ENCODE measurements around the gene STRAP. TPM values are rescaled to one million over a fixed set of nuclear protein-coding genes. Genes with fewer than 3 reads are reported as not detected.

Gene STRAP
- total and polyA plus RNA-seq, 2 donors (not counting 3 experiments of a cell fraction or from before 2014, with no cell fraction given), result 76.9 to 138 TPM

DNA sequence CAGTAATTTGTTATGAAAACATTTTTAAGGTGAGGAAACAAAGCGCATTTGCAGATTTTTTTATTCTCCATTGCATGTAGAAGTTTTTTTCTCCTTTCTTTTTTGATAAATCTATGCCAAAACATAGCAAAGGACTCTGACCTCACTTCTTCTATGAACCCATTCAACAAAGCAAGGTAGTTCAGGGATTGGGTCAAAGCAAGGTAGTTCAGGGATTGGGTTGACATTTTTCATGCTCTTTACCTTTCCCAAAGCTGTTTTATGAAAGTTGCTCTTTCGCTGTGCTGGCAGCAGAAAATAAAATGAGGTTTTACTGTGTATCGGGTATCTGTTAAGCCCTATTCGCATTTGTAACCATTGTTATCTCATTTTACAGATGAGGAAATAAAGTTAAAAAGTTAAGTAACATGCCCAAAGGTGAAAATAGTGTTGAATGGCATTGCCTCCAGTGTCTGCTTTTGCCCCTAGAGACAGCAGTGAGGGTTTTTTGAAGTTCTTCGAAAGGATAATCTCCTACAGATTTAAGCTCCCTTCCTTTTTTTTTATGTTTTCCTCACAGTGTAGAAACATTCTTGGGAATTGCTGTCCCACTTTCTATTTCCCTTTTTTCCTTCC, 10.6 kb downstream of the STRAP start:
- Histone ChIP-seq H3K9me1 (replicated peaks; ENCODE audit: control insufficient read depth, extremely low read depth, insufficient read depth, low read length) (no peaks in the 10 kb centered on the region), H3K79me2 (ENCODE audit: control insufficient read depth, insufficient read depth, low read length) (peaks cover 35% of the 10 kb centered on the region), H2AFZ (ENCODE audit: low read depth, low read length) (no peak overlapping the region), H3K9ac (replicated peaks; ENCODE audit: extremely low read depth, insufficient read depth, low read length) (no peak overlapping the region), H3K4me2 (ENCODE audit: insufficient read depth, low read length) (no peak overlapping the region), H3K27ac (ENCODE audit: insufficient read depth, low read depth, low read length) (no peak overlapping the region), H3K36me3 (ENCODE audit: control insufficient read depth in 2 of 2, extremely low read depth in 1 of 2, insufficient read depth in 2 of 2, low read length in 2 of 2) (peaks cover 7 to 17% of the 10 kb centered on the region in 2 experiments), H3K9me3 (replicated peaks; ENCODE audit: control insufficient read depth, insufficient read depth, low read length) (no peaks in the 10 kb centered on the region), H4K20me1 (replicated peaks; ENCODE audit: control insufficient read depth, extremely low read depth, insufficient read depth, low read length) (peaks cover 3% of the 10 kb centered on the region), H3K4me3 (replicated peaks in 1 of 3; ENCODE audit: insufficient read depth in 1 of 3, low read depth in 1 of 3, low read length in 3 of 3) (no peak overlapping the region), H3K27me3 (ENCODE audit: control insufficient read depth in 2 of 2, insufficient read depth in 2 of 2, low read length in 2 of 2) (no peaks in the 10 kb centered on the region), H3K4me1 (ENCODE audit: control insufficient read depth, extremely low read depth, insufficient read depth, low read length) (peaks cover 3% of the 10 kb centered on the region)
- dilution Hi-C loops (cut with MboI; ENCODE audit: extremely low pct_ligation_motif_present, low sequenced_read_pairs) (no loop called here), intact Hi-C loops (cut with micrococcal nuclease) (no loop called here)
- BruUV-seq (replicated peaks), result no TSS peak
- ChIA-PET CTCF (no interaction called here), POLR2A (interaction anchor here (0.6 kb wide), 1 partner anchor 19 kb away, joined by 4 read pairs; no protein-coding TSS in a partner anchor)
- FAIRE-seq (no peak), DNase-seq (ENCODE audit: low read depth, low spot score) (no peak)
- TF ChIP-seq EZH2 (IDR thresholded peaks at IDR 0.05; ENCODE audit: borderline replicate concordance, low read depth, low read length, severe bottlenecking), result no peak
- no peak for TF ChIP-seq POLR2A (IDR thresholded peaks at IDR 0.05; ENCODE audit: low read depth, low read length)
- TF ChIP-seq, protein P1, sequence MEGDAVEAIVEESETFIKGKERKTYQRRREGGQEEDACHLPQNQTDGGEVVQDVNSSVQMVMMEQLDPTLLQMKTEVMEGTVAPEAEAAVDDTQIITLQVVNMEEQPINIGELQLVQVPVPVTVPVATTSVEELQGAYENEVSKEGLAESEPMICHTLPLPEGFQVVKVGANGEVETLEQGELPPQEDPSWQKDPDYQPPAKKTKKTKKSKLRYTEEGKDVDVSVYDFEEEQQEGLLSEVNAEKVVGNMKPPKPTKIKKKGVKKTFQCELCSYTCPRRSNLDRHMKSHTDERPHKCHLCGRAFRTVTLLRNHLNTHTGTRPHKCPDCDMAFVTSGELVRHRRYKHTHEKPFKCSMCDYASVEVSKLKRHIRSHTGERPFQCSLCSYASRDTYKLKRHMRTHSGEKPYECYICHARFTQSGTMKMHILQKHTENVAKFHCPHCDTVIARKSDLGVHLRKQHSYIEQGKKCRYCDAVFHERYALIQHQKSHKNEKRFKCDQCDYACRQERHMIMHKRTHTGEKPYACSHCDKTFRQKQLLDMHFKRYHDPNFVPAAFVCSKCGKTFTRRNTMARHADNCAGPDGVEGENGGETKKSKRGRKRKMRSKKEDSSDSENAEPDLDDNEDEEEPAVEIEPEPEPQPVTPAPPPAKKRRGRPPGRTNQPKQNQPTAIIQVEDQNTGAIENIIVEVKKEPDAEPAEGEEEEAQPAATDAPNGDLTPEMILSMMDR (IDR thresholded peaks at IDR 0.05; ENCODE audit: extremely low read depth in 1 of 2, insufficient read depth in 1 of 2, low read depth in 1 of 2, low read length in 2 of 2), result no peak

DNA sequence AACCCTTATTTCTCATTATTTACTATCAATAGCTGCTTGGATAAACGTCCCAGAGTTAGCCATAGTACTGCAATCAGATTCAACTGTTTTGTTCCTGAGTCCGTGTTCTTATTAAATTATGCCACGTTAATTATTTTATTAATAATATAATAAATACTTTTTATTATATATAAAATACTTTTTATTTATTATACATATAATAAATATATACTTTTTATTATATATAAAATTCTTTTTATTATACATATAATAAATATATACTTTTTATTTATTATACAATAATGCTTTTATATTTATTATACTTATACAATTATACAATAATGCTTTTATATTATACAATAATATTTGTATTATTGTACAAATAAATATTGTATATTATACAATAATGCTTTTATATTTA, 11.1 kb downstream of the STRAP start:
- Histone ChIP-seq H3K9me1 (replicated peaks; ENCODE audit: control insufficient read depth, extremely low read depth, insufficient read depth, low read length) (no peaks in the 10 kb centered on the region), H3K79me2 (ENCODE audit: control insufficient read depth, insufficient read depth, low read length) (peaks cover 30% of the 10 kb centered on the region), H3K4me1 (ENCODE audit: control insufficient read depth, extremely low read depth, insufficient read depth, low read length) (peaks cover 3% of the 10 kb centered on the region), H3K4me2 (ENCODE audit: insufficient read depth, low read length) (no peak overlapping the region), H3K9me3 (replicated peaks; ENCODE audit: control insufficient read depth, insufficient read depth, low read length) (no peaks in the 10 kb centered on the region), H3K4me3 (replicated peaks in 1 of 3; ENCODE audit: insufficient read depth in 1 of 3, low read depth in 1 of 3, low read length in 3 of 3) (no peak overlapping the region), H4K20me1 (replicated peaks; ENCODE audit: control insufficient read depth, extremely low read depth, insufficient read depth, low read length) (peaks cover 2% of the 10 kb centered on the region), H3K27me3 (ENCODE audit: control insufficient read depth in 2 of 2, insufficient read depth in 2 of 2, low read length in 2 of 2) (no peaks in the 10 kb centered on the region), H3K27ac (ENCODE audit: insufficient read depth, low read depth, low read length) (no peak overlapping the region), H3K36me3 (ENCODE audit: control insufficient read depth in 2 of 2, extremely low read depth in 1 of 2, insufficient read depth in 2 of 2, low read length in 2 of 2) (peaks cover 7 to 17% of the 10 kb centered on the region in 2 experiments), H3K9ac (replicated peaks; ENCODE audit: extremely low read depth, insufficient read depth, low read length) (no peak overlapping the region), H2AFZ (ENCODE audit: low read depth, low read length) (no peak overlapping the region)
- DNase-seq (ENCODE audit: low read depth, low spot score) (no peak), FAIRE-seq (no peak)
- CTCF ChIA-PET, result interaction anchor here (1.4 kb wide), 1 partner anchor 15 kb away, joined by 4 read pairs; no protein-coding TSS in a partner anchor
- POLR2A ChIA-PET, result no interaction called here
- TF ChIP-seq, protein P2, sequence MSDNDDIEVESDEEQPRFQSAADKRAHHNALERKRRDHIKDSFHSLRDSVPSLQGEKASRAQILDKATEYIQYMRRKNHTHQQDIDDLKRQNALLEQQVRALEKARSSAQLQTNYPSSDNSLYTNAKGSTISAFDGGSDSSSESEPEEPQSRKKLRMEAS (IDR thresholded peaks at IDR 0.05; ENCODE audit: insufficient read depth, insufficient read length), result no peak
- TF ChIP-seq, protein P1 (IDR thresholded peaks at IDR 0.05; ENCODE audit: extremely low read depth in 1 of 2, insufficient read depth in 1 of 2, low read depth in 1 of 2, low read length in 2 of 2), result no peak
- TF ChIP-seq POLR2AphosphoS5 (IDR thresholded peaks at IDR 0.05; ENCODE audit: insufficient read depth, low read depth, low read length), result no peak
- TF ChIP-seq FOS (IDR thresholded peaks at IDR 0.05; ENCODE audit: borderline replicate concordance, insufficient read depth, low read length), result no peak
- TF ChIP-seq JUN (IDR thresholded peaks at IDR 0.05; ENCODE audit: borderline replicate concordance, insufficient read depth, insufficient read length, low read depth), result no peak
- TF ChIP-seq POLR2A (IDR thresholded peaks at IDR 0.05; ENCODE audit: low read depth, low read length), result no peak
- TF ChIP-seq EZH2 (IDR thresholded peaks at IDR 0.05; ENCODE audit: borderline replicate concordance, low read depth, low read length, severe bottlenecking), result no peak
- no peak for TF ChIP-seq MYC (IDR thresholded peaks at IDR 0.05; ENCODE audit: low read depth, low read length)
- TF ChIP-seq GATA2 (IDR thresholded peaks at IDR 0.05; ENCODE audit: insufficient read depth, insufficient read length, low read depth, low read length), result no peak
- intact Hi-C loops (cut with micrococcal nuclease), result no loop called here
- no TSS peak for BruUV-seq (replicated peaks)
- dilution Hi-C loops (cut with MboI; ENCODE audit: extremely low pct_ligation_motif_present, low sequenced_read_pairs), result no loop called here

Data from endothelial cell of umbilical vein (primary cell).